ENCODE measurements around the gene NME2.

DNA sequence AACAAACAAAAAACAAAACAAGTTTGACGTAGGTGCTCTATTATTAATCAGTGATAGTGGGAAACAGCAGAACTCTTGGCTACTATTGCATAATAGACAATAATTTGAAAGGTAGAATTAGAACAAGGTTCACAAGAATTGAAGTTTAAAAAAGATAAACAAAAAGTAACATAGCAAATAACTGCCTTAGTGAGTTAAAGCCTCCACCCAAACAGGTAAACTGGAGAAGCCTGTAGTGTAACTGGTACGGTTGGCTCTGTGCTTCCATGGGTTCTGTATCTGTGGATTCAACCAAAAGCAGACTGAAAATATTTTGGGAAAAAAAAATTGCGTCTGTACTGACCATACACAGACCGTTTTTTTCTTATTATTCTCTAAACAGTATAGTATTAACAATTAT lies 55.1 kb downstream of the NME2 start:
- TF ChIP-seq, protein P1, sequence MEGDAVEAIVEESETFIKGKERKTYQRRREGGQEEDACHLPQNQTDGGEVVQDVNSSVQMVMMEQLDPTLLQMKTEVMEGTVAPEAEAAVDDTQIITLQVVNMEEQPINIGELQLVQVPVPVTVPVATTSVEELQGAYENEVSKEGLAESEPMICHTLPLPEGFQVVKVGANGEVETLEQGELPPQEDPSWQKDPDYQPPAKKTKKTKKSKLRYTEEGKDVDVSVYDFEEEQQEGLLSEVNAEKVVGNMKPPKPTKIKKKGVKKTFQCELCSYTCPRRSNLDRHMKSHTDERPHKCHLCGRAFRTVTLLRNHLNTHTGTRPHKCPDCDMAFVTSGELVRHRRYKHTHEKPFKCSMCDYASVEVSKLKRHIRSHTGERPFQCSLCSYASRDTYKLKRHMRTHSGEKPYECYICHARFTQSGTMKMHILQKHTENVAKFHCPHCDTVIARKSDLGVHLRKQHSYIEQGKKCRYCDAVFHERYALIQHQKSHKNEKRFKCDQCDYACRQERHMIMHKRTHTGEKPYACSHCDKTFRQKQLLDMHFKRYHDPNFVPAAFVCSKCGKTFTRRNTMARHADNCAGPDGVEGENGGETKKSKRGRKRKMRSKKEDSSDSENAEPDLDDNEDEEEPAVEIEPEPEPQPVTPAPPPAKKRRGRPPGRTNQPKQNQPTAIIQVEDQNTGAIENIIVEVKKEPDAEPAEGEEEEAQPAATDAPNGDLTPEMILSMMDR (IDR thresholded peaks at IDR 0.05), result no peak
- TF ChIP-seq POLR2A (IDR thresholded peaks at IDR 0.05), result no peak
